ENCODE measurements around the gene PCK1.

- TF ChIP-seq CTCF (IDR thresholded peaks at IDR 0.05; ENCODE audit: low read depth, low read length) (no peak), EZH2phosphoT487 (IDR thresholded peaks at IDR 0.05; ENCODE audit: low read depth) (no peak)
These were observed 22.7 kb downstream of the PCK1 start for GRCh38 chr20:57583289-57584257.

All from OCI-LY3 (cell line).